Astrocyte of the spinal cord (primary cell): ENCODE results near the gene CFAP210.

Experiments
- DNase-seq: peaks from one replicate; pipeline ENCODE4 v3.0.0; 2011; ENCODE audit warnings: low read depth, low spot score
- H3K4me3 ChIP-seq: 2 replicates; pipeline ENCODE4 v1.5.1; 2011; ENCODE audit warnings: low read depth, mild to moderate bottlenecking, low read length, moderate library complexity
- CTCF ChIP-seq: IDR thresholded peaks from 2 replicates; pipeline ENCODE4 v1.5.1; 2012; ENCODE audit warnings: low read depth, mild to moderate bottlenecking, low read length, inconsistent platforms
- in situ Hi-C: cut with HindIII; loops from 2 replicates; pipeline ENCODE4 v1.10.0; 2017; ENCODE audit warnings: low sequenced_read_pairs

CFAP210 gene

GRCh38 chr2:169734169-169734847 is 40.1 kb upstream of the CFAP210 start:
- peak; percentile 22 for DNase-seq
- peak overlapping the region; percentile 69 for H3K4me3 ChIP-seq
- TF ChIP-seq CTCF, result no peak
- in situ Hi-C loops, result no loop called here

- H3K4me3 ChIP-seq, result peak overlapping the region; percentile 69
- in situ Hi-C loops, result no loop called here
- no peak for DNase-seq
- TF ChIP-seq CTCF, result no peak
These were observed 38.6 kb upstream of the CFAP210 start for GRCh38 chr2:169732583-169733358.

GRCh38 chr2:169732075-169732474 is 37.9 kb upstream of the CFAP210 start:
- in situ Hi-C loops, result no loop called here
- no peak for DNase-seq
- no peak overlapping the region for H3K4me3 ChIP-seq
- TF ChIP-seq CTCF, result no peak

GRCh38 chr2:169729274-169729605 is 35.0 kb upstream of the CFAP210 start:
- TF ChIP-seq CTCF, result no peak
- in situ Hi-C loops, result no loop called here
- DNase-seq, result no peak
- no peak overlapping the region for H3K4me3 ChIP-seq

GRCh38 chr2:169727065-169727464 is 32.9 kb upstream of the CFAP210 start:
- in situ Hi-C loops, result no loop called here
- no peak overlapping the region for H3K4me3 ChIP-seq
- DNase-seq, result no peak
- no peak for TF ChIP-seq CTCF

GRCh38 chr2:169721016-169721415 is 26.8 kb upstream of the CFAP210 start:
- in situ Hi-C loops, result no loop called here

More at GRCh38 chr2:169721016-169721415, 26.8 kb upstream of the CFAP210 start:
- H3K4me3 ChIP-seq, result no peak overlapping the region
- no peak for TF ChIP-seq CTCF
- DNase-seq, result no peak
